NK-92 (cell line): ENCODE measurements around the gene GOLGA8A.
"Not testable (repeated sequence)": the region's sequence is repeated elsewhere in the genome, so short reads cannot be mapped to it uniquely, and the experiment has no call there.

Source experiments
- DNase-seq: peaks from one replicate; lab custom pipeline; 2025; ENCODE audit not compliant: unreplicated experiment; lab: John Stamatoyannopoulos, UW

The GOLGA8A gene, protein sequence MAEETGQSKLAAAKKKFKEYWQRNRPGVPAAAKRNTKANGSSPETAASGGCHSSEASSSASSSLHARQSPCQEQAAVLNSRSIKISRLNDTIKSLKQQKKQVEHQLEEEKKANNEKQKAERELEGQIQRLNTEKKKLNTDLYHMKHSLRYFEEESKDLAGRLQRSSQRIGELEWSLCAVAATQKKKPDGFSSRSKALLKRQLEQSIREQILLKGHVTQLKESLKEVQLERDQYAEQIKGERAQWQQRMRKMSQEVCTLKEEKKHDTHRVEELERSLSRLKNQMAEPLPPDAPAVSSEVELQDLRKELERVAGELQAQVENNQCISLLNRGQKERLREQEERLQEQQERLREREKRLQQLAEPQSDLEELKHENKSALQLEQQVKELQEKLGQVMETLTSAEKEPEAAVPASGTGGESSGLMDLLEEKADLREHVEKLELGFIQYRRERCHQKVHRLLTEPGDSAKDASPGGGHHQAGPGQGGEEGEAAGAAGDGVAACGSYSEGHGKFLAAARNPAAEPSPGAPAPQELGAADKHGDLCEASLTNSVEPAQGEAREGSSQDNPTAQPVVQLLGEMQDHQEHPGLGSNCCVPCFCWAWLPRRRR

DNA sequence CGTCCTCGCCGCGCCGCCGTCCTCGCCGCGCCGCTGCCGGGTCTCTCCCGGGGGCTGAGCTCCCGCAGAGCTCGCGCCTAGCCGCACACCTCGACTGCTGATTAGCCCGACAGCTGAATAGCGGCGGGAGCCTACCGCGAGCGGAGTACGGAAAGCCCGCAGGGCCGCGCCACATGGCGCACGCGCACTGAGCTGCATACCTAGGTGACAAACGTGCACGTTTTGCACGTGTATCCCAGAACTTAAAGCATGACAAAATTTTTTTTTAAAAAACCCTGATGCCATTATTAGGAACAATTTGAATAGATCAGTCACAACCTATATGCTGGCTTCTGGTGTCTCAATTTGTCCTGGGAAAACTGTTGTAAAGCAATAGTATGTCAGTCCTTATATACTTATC is at the start of gene GOLGA8A:
Gene GOLGA8A, minus strand, starts transcription at position 122 of the 400 bp plus-strand sequence. CDS start 48,117 bp downstream, outside the sequence.
- DNase-seq: no peak

DNA sequence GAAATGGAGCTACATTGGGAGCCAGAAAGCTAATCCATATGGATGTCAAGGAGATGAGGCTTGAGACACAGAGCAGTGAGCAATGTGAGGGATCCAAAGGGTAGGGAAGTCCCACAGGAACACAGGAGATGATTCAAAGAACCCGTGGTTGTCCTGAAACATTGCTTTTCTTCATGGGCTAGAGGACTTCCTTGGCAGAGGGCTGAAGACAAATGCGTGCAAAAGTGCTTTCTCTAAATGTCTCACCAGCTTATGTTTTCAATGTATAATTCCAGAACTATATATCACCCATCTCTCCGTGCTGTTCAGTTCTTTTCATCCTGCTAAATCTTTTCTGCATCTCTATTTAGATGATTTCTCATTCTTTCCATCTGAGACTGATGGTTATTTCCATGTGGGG is 46.0 kb upstream of the GOLGA8A start:
- DNase-seq: no peak

DNA sequence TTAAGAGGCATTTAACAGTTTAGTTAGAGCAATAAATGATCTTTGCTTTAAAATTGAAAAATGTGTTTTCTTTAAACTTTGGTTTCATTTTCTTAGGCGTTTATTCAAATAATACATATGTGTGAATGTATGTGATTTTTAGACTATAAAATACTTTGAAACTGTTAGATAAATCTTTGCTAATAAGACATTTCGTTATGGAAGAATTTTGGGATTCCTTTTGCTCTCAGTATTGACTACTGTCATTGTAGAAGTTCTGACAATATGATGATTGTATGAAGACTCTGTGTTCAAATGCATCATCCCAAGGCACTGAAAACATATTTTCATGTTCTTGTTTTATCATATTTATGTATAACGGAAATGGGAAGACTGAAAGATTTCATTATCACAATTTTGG is 43.8 kb upstream of the GOLGA8A start:
- DNase-seq: no peak

DNA sequence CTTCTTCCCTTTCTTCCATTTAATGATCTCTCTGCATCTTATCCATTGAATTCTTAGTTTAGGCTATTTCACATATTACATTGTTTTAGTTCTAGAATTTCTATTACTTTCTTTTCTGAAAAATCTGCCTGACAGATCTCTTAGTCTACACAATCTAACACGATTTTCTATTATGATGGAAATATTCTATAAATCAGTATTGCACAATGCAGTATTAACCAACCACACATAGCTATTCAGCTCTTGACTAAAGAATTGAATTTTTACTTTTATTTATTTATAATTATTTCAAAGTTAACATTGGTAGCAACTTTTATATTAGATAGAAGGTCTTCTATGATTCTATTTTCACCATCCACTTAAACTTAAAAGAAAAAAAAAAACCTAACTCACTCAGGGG is 36.2 kb upstream of the GOLGA8A start:
- no peak for DNase-seq

DNA sequence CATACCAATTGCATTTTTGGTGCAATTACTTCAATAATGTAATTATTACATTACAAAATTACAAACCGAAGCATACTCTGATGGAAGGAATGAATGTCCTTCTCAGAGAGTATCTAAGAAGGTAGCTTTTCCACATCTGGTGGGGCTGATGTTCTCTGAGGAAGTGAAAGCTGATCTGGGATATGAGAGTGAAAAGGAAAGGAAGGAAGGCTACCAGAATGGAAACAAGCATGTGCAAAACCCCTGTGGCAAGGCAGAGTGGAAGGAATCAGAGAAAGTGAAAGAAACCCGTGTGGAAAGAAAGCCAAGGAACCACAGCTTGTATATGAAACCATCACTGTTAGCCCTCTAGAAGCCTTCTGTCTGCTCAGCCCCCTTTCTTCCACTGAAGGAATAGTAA is 35.3 kb upstream of the GOLGA8A start:
- DNase-seq: no peak

DNA sequence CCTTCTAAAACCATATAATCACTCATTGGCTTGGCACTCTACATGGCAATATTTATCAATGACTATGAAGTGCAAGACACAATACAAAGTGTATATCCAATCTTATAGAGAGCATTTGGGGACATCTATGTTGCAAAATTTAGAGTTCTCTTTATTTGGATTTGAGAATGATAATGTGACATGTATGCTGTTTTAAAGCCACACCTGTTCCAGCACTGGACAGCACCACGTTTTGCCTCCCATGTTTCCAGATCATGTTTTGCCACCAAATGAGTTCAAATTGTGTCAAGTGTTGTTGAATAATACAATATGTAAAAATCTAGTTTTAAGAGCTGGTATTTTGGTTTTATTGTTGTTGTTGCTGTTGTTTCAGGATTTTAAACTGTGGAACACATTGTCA is 33.3 kb upstream of the GOLGA8A start:
- no peak for DNase-seq

DNA sequence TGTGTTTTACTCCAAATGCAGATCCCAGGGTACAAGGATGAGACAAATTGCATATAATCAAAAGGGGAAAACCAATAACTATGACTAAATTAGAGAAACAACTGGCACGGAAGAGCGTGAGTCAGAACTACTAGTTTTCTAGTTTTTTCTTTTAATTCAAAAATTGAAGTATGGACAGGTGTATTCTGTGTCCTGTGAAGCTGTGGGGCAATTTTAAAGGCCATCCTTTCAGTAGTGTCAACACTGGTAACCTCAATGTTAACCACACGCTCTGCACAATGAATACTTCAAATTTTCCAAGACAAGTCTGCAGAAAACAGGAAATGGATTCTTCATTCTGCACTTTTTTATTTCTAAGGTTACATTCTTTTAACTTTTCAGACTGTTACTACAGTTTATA is 32.5 kb upstream of the GOLGA8A start:
- DNase-seq: no peak

DNA sequence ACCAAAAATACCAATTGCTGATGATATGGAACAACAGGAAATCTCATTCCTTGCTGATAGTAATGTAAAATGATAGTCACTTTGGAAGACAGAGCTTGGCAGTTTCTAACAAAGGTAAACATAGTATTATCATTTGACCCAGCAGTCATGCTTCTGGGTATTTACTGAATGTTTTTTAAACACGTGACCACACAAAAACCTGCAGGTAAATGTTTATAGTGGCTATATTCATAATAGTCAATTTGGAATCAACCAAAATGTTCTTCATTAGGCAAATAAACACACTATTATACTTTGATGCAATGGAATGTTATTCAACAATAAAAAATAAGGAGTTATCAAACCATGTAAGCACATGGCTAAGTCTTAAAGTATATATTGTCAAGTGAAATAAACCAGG is 24.1 kb upstream of the GOLGA8A start:
- DNase-seq: no peak

DNA sequence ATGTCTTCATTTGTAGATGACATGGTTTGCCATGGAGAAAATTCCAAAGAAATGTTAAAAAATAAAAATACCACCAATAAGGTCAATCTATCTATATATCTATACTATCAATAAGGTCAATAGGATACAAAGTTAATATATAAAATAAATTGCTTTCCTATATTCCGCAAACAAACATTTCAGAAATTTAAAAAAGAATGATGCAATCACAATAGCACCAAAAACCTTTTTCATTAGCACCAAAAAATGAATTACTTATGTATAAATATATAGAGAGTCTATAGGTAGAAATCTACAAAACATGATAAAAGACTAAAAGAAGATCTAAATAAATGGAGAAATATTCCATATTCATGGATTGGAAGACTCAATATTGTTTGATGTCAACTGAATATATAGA is 22.8 kb upstream of the GOLGA8A start:
- DNase-seq: no peak

DNA sequence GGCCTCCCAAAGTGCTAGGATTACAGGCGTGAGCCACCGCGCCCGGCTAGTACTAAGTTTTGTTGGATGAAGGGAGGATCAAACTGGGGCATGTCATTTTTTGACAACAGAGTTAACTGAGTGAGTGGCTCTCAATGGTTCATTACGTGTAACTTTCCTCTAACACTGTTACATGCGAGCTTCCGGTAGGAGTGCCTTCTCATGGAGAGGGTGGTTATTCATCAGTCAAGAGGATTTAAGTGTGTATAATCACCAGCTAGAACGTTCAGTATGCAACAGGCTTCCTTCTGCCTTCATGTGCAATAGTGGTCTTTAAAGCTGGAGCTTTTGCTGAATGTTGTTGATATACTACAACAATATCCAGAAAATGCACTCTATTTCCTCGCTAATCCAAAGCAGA is 19.1 kb upstream of the GOLGA8A start:
- DNase-seq: no peak

DNA sequence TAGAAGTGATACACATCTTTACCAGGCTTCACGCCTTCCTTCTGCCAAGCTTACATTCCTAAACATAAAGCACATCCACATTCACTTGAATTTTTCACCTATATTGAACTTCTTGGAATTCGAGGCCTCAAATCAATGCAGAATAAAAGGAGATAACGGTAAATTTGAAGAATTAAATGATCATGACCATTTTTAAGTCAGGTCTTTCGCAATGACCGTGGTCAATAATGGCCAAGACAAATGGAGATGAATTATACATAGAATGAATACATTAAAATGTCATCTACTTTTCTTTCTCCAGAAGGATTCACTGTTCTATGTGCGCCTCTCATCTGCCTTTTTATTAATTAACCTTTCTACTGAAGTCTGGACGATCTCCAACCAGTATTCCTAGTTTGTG is 5.3 kb upstream of the GOLGA8A start:
- no peak for DNase-seq

DNA sequence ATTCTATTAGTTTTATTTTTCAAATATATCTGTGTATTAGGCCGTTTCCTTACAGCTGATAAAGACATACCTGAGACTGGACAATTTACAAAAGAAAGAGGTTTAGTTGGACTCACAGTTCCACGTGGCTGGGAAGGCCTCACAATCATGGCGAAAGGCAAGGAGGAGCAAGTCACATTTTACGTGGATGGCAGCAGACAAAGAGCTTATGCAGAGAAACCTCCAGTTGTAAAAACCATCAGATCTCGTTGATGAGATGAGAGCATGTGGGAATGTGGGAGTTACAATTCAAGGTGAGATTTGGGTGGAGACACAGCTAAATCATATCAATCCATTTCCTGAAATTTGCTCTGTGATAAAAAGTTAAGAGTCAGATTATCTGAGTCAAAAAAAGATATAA is 2.3 kb upstream of the GOLGA8A start:
- DNase-seq: no peak

DNA sequence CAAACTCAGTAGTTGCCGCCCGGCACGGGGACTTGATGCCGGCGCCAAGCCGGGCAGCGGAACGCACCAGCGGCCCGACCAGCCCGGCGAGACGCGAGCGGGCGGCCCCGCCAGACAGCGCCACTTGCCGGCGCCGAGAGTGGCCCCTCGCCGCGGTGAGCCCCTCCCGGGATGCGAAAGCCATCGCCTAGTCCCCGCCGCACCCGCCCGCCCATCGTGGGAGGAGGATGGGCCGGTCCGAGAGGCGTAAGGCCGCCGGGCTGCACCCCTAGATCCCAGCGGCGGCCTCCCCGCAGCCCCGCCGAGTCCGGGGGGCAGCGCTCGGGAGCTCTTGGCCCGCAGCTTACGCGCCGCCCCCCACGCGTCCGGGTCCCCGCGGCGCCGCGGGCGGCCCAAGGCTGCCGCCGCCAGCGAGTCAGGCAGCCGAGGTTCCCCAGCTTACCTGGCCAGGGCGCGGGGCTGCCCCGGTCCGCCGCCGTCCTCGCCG is 609 bp downstream of the GOLGA8A start:
- no peak for DNase-seq

DNA sequence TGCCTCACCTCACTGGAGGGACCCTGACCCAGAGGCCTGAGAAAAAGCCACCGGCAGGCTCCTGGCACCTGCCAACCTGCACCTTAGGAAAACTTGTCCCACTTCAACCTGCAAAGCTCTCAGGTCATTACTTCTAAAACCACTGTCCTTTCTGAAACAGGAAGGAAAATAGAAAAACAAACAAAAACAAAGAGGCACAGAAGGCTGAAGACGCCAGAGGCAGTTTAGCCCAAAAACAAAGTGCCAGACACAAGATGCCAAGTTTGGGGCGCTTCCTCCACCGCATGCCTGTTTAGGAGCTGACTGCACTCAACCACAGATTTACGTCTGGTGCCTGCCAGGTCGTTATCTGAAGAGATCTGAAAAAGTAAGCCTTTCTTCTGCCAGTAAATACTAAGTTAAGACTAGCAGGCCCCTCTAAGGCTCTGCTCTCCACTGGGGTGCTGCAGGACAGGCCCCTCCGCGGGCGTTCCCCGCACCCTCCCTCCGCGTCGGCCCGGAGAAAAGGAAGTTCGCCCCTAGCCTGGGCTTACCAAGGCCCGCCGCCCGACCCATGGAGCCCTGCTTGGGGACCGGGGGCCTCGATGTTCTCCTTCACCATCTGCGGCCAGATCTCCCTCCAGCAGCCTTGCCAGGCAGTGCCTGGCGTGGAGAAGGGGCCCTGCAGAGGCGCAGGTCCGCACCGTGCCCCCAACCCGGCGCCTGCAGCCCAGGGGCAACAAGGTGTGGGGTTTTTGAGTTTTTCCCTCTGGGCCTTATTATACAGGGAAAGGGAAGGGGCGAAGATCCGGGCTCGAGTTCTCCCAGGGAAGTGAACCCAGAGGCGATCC is 1.3 kb downstream of the GOLGA8A start:
- no peak for DNase-seq

DNA sequence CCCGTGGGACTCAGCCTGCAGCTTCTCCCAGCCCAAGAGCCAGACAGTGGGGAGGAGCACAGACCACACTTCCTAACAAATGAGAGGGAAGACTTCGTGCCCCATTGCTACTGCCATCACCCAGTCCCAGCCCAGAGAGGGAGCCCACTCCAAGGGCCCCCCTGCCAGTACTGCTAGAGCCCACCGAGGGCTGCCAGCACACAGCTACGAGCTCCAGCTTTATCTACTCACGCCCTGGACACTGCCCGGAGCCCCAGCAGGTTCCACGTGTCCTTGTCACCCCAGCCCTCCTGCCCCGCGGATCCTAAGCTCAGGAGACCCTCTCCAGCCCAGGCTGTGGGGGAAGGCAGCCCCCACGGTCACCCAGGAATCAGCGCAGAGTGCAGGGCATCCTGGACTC is 1.9 kb downstream of the GOLGA8A start:
- DNase-seq: no peak

DNA sequence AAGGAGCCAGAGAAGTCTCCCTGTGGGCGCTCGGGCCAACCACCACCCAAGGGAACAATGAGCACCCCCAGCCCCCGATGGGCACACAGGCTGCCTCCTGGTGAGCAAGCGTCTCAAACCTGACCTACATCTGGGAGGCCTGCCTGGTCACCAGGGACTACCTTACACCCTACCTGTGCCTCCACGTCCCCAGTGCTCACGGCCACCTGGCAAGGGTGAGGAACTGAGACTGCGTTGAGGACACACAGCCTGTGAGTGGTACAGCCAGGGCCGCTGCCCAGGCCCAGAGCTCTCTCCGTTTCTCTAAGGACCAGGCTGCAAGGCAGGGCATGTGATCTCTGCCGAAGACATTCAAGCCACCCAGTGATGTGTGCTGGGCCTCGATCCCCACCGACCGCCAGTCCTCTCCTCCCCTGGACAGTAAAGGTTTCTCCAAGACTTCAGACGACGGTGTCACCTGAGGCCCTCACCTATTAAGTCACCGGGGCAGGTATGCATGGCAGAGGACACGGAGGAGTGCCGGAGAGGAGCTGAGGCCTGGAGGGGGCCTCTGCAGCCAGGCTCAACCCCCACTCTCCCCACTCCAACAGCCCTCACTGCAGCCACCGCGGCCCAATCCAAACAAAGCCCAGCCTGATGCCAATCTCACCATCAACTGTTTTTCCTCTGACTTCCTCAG is 2.8 kb downstream of the GOLGA8A start:
- DNase-seq: no peak

DNA sequence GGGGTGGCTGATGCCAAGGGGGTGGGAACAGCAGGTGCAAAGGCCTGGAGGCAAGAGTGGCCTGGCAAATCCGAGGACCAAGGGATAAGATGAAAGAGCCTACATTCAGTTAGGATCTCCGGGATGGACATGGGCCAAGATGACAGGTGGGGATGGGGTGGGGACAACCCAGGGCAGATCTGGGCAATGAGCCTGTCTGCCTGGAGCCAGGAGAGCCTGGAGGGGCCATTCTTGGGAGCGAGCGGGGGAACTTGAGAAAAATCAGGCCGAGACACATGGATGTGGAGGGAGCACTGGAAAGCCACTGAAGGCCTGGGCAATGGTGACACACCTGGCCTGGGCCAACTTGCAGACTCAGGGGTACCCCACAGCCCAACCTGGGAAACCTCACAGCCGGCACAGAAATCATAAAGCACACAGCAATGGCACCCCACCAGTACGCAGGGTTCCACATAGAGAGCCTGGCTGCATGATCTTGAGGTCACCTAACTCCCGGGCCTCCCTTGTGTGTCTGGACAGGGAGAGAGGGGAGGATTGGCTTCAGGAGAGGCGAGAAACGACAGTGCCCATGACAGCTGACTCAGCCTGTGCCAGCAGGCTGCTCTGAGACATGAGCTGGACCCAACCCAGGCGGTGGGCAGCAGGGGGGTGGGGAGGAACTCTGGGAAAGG is 3.5 kb downstream of the GOLGA8A start:
- not testable (repeated sequence) for DNase-seq

DNA sequence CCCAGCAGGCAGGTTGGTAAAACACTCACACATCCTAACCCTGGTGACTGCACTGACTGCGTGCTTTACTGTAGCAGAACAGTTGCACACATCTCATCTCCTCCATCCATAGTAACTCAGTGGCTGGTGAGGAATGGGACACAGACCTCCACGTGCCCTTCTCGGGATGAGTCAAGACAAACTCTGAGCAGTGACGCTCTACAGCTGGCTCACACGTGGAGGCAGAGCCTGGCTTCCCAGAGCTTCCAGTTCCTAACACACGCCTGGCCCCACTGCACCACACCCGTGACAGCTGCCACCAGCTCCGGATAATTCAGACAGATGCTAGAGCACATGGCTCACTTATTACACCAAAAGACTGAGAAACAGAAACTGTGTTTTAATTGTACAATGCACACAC is 7.0 kb downstream of the GOLGA8A start:
- DNase-seq: not testable (repeated sequence)

DNA sequence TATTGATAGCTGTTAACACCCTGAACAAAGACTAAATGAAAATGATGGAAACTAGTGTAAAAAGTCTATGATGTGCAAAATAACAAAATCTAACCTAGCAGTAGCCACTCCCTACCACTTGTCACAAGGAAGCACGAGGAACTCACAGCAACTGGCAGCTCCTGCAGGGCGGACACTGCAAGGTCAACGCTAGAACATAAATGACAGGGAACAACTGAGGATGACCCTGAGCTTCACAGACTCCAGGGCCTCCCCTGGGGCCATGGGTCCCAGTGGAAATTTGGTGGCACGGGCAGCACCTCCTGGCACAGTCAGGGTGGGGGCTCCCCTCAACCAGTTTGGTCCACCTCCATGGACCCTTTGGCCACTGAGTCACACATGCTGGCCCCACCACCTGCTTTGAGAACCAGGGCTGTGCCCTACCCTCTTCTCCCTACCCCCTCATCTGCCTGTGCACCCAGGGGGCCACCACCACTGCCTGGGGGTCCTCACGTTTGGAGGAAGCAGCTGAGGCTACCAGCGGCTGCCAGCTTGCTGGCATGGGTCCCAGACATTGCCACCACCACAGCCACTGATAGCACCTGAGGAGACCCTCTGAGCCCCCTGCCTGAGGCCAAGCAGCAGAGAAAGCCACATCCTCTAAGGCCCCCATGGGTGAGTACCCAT is 14.1 kb downstream of the GOLGA8A start:
- DNase-seq: not testable (repeated sequence)

DNA sequence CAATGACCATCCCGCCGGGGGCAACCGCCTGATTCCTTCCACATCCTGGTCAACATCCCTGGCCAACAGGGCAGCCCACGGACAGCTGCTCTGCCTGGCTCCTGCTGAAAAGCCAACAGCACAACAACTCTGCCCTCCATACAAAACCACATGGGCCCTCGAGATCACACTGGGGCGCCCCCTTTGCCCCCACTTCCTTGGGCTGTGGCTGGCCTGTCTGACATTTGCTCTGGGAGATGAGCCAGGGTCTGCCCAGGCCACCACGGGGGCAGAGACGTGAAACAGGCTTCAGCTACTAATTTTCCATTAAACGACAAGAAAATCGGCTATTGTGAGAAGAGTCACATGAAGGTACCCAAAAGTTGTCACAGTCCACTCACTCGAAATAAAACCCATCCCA is 16.7 kb downstream of the GOLGA8A start:
- DNase-seq: not testable (repeated sequence)
